Inferior parietal cortex (tissue), 1 donor: ENCODE results near the gene ANKMY2.
A peak's percentile ranks its signal among the peaks of the same experiment; 100 is the strongest.

Experiments
- DNase-seq: peaks from one replicate; pipeline ENCODE4 v3.0.0-alpha.2; 2016; ENCODE audit errors: extremely low spot score

The ANKMY2 gene

DNA sequence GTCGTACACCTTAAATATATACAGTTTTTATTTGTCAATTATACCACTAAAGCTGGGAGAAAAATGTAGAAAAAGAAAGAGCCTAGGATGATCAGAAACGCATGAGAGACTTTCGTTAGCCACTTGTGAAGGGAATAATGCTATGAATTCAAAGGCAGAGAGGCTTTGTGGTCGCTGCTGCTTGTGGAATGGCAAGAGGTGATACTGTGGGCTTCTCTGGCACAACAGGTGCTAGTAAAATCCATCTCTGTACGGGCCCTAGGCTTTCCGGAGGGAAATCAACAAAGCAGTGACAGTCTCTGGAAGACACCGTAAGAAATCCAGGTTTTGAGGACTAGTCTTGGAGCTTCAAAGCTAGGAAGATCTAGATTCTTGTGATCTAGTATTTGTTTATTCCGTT, 66.3 kb downstream of the ANKMY2 start:
- DNase-seq, result no peak

DNA sequence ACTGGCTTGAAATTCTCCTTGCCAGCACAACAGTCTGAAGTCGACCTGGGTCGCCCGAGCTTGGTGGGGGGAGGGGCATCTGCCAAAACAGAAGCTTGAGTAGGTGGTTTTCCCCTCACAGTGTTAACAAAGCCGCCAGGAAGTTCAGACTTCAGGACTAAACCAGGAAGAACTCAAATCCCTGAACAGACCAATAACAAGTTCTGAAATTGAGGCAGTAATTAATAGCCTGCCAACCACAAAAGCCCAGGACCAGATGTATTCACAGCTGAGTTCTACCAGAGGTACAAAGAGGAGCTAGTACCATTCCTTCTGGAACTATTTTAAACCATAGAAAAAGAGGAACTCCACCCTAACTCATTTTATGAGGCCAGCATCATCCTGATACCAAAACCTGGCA, 73.6 kb downstream of the ANKMY2 start:
- no peak for DNase-seq

- peak; percentile 79 for DNase-seq
Measured at GRCh38 chr7:16564909-16565426, 80.6 kb downstream of the ANKMY2 start.

DNA sequence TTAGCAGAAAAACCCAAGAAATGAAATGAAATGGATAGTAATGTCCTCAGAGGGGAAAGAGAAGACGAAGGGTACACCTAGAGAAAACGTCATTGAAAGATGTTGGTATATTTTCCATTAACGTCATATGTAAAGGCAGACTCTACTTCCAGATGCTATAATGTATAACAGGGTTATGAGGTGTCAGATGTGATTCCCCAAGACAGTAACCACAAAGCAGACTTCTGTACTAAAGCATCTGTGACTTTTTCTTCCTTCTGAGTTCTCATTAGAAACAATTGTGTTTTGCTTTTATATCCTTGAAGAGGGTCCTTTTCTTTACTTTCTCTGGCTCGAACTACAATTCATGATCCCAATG, 81.6 kb downstream of the ANKMY2 start:
- DNase-seq, result no peak

- no peak for DNase-seq
Measured at GRCh38 chr7:16563281-16564022, 82.1 kb downstream of the ANKMY2 start.

DNA sequence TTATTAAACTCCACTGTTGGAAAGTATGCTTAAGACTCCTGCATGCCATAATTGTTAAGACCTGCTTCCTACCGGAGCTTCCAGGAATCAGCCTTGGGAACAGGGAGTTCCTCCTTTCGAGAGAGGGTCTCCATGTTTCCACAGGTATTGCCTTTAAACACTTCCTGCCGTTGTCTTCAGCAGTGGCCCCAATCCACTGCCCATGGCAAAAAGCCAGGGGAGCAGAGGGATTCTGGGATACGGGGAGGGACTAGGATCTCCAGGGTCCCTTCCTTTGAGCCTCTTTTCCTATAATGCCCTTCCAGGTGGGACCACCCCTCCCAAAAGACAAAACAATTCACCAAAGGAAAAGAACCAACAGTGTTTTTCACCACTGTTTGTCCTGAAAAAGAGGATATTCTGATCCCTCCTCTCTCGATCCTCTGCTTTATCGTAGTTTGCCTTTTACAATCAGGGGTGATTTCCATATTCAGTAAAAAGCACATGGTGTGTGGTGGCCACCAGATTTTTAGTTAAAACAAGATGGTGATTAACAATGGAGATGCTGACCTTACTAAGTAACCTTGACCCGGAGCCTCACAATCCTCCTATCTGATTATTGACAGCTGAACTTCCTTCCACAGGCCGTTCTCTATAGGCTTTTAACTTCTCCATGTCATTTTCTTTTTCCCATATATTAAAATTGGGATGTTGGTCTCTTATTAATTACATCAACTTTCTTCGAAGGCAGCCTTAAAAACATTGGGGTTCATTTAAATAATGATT, 82.9 kb downstream of the ANKMY2 start:
- no peak for DNase-seq

GRCh38 chr7:16561943-16562342, 83.6 kb downstream of the ANKMY2 start:
- DNase-seq, result no peak

GRCh38 chr7:16559497-16560179, 85.9 kb downstream of the ANKMY2 start:
- no peak for DNase-seq

GRCh38 chr7:16558761-16559302, 86.7 kb downstream of the ANKMY2 start:
- no peak for DNase-seq

- no peak for DNase-seq
Measured at GRCh38 chr7:16556359-16556758, 89.2 kb downstream of the ANKMY2 start.

DNA sequence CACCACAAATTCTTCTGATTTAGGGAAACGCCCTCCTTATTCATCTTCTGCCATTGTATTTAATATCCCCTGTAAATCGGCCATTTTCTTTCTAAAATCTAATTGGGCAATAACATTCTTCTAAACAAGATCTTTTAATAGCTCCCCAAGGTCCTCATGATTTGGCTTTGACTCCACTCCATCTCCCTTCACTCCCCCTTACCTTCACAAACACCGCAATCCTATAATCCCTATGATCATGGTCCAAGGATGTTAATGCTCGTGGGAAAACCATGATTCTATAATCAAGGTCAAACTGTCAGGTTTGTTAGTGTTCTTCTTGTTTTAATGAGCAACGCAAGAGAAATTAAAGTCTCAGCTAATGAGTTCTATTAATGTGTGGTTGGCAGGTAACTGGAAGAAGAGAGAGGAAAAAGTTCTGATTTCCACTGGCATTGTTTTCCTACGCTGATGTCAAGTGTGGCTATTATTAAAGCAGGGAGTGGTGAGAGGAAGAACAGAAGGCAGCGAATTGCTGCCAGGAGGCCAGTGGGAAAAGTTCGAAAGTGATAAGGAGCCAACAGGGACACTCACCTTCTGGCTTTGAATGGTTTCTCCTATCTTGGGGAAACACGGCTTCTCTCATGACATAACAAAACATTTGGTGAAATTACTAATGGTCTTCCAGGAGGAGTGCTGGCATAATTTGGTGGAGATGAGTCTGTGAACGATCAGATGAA, 90.9 kb downstream of the ANKMY2 start:
- DNase-seq, result no peak

- DNase-seq, result no peak
Measured at GRCh38 chr7:16550671-16551070, 94.9 kb downstream of the ANKMY2 start.
